Astrocyte of the cerebellum (primary cell): ENCODE measurements around the gene SMG7.

Source experiments
- DNase-seq: peaks from one replicate; pipeline ENCODE4 v3.0.0-alpha.2; 2011; ENCODE audit warnings: low read depth
- H3K4me3 ChIP-seq: 2 replicates; pipeline ENCODE4 v1.5.1; 2011; ENCODE audit warnings: mild to moderate bottlenecking, low read depth, low read length, moderate library complexity
- in situ Hi-C: cut with HindIII; loops from 2 replicates; pipeline ENCODE4 v1.10.0; 2017; ENCODE audit warnings: low sequenced_read_pairs
- TF ChIP-seq, protein P1 (sequence below): IDR thresholded peaks from 2 replicates; pipeline ENCODE4 v1.5.1; 2012; ENCODE audit warnings: low read length, low read depth, moderate library complexity, mild to moderate bottlenecking; ENCODE audit errors: missing control alignments

Gene SMG7

DNA sequence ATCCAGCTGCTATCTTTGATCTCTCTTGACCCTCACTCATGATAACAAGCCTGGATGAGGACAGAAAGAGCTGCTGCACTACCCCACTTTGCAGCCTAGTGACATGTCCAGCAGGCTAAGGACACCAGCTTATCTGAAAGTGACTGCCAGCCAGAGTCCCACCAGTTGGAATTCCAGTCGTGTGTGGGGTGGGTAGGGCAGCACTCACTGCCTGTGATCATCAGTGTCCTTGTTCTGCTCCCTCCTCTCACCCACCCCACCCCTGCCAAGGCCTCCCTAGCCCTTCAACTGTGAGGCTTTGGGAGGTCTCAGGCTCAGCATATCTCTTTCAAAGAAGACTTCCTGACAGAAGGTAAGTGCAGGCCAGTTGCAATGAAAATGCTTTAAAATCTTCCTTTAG lies 38.6 kb upstream of the SMG7 start:
- TF ChIP-seq, protein P1, sequence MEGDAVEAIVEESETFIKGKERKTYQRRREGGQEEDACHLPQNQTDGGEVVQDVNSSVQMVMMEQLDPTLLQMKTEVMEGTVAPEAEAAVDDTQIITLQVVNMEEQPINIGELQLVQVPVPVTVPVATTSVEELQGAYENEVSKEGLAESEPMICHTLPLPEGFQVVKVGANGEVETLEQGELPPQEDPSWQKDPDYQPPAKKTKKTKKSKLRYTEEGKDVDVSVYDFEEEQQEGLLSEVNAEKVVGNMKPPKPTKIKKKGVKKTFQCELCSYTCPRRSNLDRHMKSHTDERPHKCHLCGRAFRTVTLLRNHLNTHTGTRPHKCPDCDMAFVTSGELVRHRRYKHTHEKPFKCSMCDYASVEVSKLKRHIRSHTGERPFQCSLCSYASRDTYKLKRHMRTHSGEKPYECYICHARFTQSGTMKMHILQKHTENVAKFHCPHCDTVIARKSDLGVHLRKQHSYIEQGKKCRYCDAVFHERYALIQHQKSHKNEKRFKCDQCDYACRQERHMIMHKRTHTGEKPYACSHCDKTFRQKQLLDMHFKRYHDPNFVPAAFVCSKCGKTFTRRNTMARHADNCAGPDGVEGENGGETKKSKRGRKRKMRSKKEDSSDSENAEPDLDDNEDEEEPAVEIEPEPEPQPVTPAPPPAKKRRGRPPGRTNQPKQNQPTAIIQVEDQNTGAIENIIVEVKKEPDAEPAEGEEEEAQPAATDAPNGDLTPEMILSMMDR: no peak
- no peak for DNase-seq
- in situ Hi-C loops: no loop called here
- H3K4me3 ChIP-seq: no peak overlapping the region

DNA sequence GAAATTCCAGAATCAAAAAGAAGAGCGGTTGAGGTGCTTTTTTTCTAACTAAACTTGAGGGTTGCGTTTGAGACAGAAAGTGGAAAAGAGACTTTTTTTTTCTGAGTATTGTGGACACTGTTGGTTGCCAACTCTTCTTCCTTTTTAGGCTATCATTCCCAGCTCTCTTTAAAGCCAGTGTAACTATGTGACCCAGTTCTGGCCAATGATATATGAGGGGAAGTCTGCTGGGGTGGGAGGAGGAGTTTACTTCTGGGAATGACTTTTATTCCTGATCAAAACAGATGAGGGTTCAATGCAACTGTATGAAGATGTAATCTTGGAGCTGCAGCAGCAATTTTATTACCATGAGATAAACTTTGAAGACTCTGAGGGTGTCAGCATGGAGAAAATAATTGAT lies 36.8 kb upstream of the SMG7 start:
- TF ChIP-seq, protein P1: no peak
- in situ Hi-C loops: no loop called here
- no peak for DNase-seq
- no peak overlapping the region for H3K4me3 ChIP-seq

DNA sequence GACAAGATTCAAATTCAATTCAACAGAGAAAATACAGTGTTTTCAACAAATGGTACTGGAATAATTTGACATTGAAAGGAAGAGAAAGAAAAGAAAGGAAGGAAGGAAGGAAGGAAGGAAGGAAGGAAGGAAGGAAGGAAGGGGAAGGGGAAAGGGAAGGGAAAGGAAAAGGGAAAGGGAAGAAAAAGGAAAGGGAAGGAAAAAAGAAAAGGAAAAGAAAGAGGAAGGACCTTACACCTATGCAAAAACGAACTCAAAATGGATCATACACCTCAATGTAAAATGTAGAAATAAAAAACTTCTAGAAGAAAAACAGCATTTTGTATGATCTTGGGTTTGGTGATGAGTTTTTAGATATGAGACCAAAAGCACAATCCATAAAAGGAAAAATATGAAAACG lies 34.2 kb upstream of the SMG7 start:
- DNase-seq: no peak
- H3K4me3 ChIP-seq: no peak overlapping the region
- in situ Hi-C loops: no loop called here
- TF ChIP-seq, protein P1: no peak

DNA sequence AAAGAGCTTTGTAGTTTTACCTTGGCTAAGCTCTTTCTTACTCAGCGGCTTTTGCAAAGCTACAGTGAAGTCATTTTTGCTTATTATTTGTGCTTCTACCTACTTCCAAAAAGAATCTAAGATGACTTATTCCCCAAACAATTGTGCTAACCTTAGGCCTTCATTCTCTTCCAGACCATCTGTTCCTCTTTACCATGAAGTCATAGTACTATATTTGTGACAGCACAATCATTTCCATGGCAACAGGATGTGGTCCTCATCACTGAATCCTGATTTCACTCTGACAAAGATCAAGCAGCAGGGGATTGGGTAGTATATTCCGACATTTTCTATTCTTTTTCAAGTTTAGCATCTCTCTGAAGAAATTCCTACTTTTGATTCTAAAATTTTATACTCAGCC lies 29.3 kb upstream of the SMG7 start:
- TF ChIP-seq, protein P1: no peak
- in situ Hi-C loops: no loop called here
- H3K4me3 ChIP-seq: no peak overlapping the region
- DNase-seq: no peak

DNA sequence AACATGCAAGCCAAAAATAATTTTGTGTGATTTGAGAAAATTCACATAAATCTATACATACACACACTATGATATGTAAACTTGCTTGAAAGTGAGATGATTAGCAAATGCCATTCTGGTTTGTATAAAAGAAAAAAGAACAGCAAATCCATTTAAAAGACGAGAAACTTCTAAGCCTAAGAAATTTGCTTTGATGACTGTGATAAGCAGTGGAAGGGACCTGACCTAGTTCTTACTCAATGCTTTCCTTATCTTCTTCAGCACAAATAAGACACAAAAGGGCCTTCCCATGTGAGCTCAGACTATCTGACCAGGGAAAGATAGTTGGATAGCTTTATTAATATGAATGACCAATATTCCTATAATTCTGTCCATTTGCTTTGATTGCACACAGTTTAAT lies 28.8 kb upstream of the SMG7 start:
- in situ Hi-C loops: no loop called here
- H3K4me3 ChIP-seq: no peak overlapping the region
- TF ChIP-seq, protein P1: no peak
- DNase-seq: no peak

GRCh38 chr1:183444243-183444642 lies 28.1 kb upstream of the SMG7 start:
- TF ChIP-seq, protein P1: no peak
- in situ Hi-C loops: no loop called here

GRCh38 chr1:183449223-183449770 lies 23.0 kb upstream of the SMG7 start:
- no peak for DNase-seq
- in situ Hi-C loops: no loop called here
- TF ChIP-seq, protein P1: no peak
- H3K4me3 ChIP-seq: no peak overlapping the region

More at GRCh38 chr1:183444243-183444642, 28.1 kb upstream of the SMG7 start:
- DNase-seq: no peak
- H3K4me3 ChIP-seq: no peak overlapping the region
